Caco-2 (cell line): ENCODE measurements around the gene RIN3. TPM values are rescaled to one million over a fixed set of nuclear protein-coding genes. Genes with fewer than 3 reads are reported as not detected.

Source experiments
- BruUV-seq: library from RNA; stranded (reverse); fragments of 400-500 nt; replicated peaks from 2 replicates; lab custom pipeline; 2021; lab: Mats Ljungman, UMichigan
- CTCF ChIA-PET: fragments of 300-600 bp; sonication (Branson Sonifier 250); formaldehyde crosslinking; loops from one replicate; lab custom pipeline; 2022; ENCODE audit warnings: antibody characterized with exemption; lab: Charles Lee
- POLR2A ChIA-PET: fragments of 300-600 bp; sonication (Branson Sonifier 250); formaldehyde crosslinking; loops from one replicate; lab custom pipeline; 2022; ENCODE audit warnings: antibody characterized with exemption; lab: Charles Lee
- DNase-seq, 2 experiments: peaks; one replicate each; pipeline versions ENCODE4 v3.0.0 to v3.0.0-alpha.2; 2020 to 2022
- H3K27me3 ChIP-seq: replicated peaks from 2 replicates; pipeline ENCODE4 v1.6.0; 2011; ENCODE audit warnings: low read length; ENCODE audit not compliant: control insufficient read depth, insufficient read depth
- H3K36me3 ChIP-seq: 2 replicates; pipeline ENCODE4 v1.5.1; 2011; ENCODE audit warnings: low read length; ENCODE audit not compliant: control insufficient read depth, insufficient read depth
- H3K4me1 ChIP-seq: fragments of 250-450 bp; sonication (Bioruptor Pico); 2 replicates; pipeline ENCODE4 v1.5.1; 2020; ENCODE audit warnings: mild to moderate bottlenecking
- H3K4me3 ChIP-seq: 2 replicates; pipeline ENCODE4 v1.5.1; 2011; ENCODE audit warnings: low read depth, mild to moderate bottlenecking, control low read depth, low read length
- H3K9me3 ChIP-seq: fragments of 250-450 bp; sonication (Bioruptor Pico); 2 replicates; pipeline ENCODE4 v1.5.1; 2020; ENCODE audit warnings: mild to moderate bottlenecking, moderate library complexity
- H3K27ac Mint-ChIP-seq: one replicate; pipeline ENCODE4 v1.8.0; 2022; ENCODE audit warnings: mixed read lengths; ENCODE audit not compliant: unreplicated experiment
- H3K27me3 Mint-ChIP-seq: one replicate; pipeline ENCODE4 v1.8.0; 2022; ENCODE audit warnings: mixed read lengths; ENCODE audit not compliant: insufficient read depth, unreplicated experiment
- H3K36me3 Mint-ChIP-seq: one replicate; pipeline ENCODE4 v1.8.0; 2022; ENCODE audit warnings: mild to moderate bottlenecking, mixed read lengths; ENCODE audit not compliant: insufficient read depth, unreplicated experiment
- H3K4me1 Mint-ChIP-seq: one replicate; pipeline ENCODE4 v1.8.0; 2022; ENCODE audit warnings: low read depth, mixed read lengths; ENCODE audit not compliant: unreplicated experiment
- H3K4me3 Mint-ChIP-seq: one replicate; pipeline ENCODE4 v1.8.0; 2022; ENCODE audit warnings: mild to moderate bottlenecking, moderate library complexity, mixed read lengths; ENCODE audit not compliant: unreplicated experiment
- H3K9me3 Mint-ChIP-seq: one replicate; pipeline ENCODE4 v1.8.0; 2022; ENCODE audit warnings: mixed read lengths; ENCODE audit not compliant: unreplicated experiment
- CTCF ChIP-seq, 2 experiments: fragments of 200-600 bp in 1 of 2; IDR thresholded peaks; 1 replicate in 1 of 2; 2 replicates in 1 of 2; pipeline versions ENCODE4 v1.5.1 to v1.8.0; 2011 to 2022; ENCODE audit warnings: antibody characterized with exemption in 1 of 2, control low read depth in 1 of 2, inconsistent platforms in 1 of 2, low read depth in 1 of 2, low read length in 1 of 2, mild to moderate bottlenecking in 1 of 2, moderate library complexity in 1 of 2; ENCODE audit not compliant: insufficient read depth in 1 of 2, severe bottlenecking in 1 of 2, unreplicated experiment in 1 of 2
- intact Hi-C: fragments of 100-400 bp; cut with micrococcal nuclease; formaldehyde crosslinking; loops from one replicate; pipeline ENCODE4 v1.10.0; 2022; ENCODE audit not compliant: unreplicated experiment
- total RNA-seq: library from RNA; stranded (reverse); gene quantifications from 2 replicates; pipeline ENCODE4 v1.2.3, GENCODE V29; 2022

The RIN3 gene
- total RNA-seq, 1 experiment from 2014 or later, result 20.7 TPM

- H3K4me3 ChIP-seq, result no peak overlapping the region
- Mint-ChIP-seq H3K9me3 (no peaks in the 10 kb centered on the region), H3K36me3 (peaks cover 9% of the 10 kb centered on the region), H3K27ac (no peak overlapping the region), H3K4me1 (no peaks in the 10 kb centered on the region), H3K27me3 (no peaks in the 10 kb centered on the region), H3K4me3 (no peak overlapping the region)
- no peak for DNase-seq
- no peaks in the 10 kb centered on the region for H3K9me3 ChIP-seq
- POLR2A ChIA-PET, result no interaction called here
- no TSS peak for BruUV-seq
- no peaks in the 10 kb centered on the region for H3K36me3 ChIP-seq
- TF ChIP-seq CTCF (IDR thresholded peaks at IDR 0.05; ENCODE audit: insufficient read depth in 1 of 2, low read depth in 1 of 2, low read length in 1 of 2, severe bottlenecking in 1 of 2, unreplicated experiment in 1 of 2), result no peak
- CTCF ChIA-PET, result interaction anchor here (0.9 kb wide), 1 partner anchor 67 kb away, joined by 3 read pairs; no protein-coding TSS in a partner anchor
- intact Hi-C loops, result no loop called here
- no peaks in the 10 kb centered on the region for H3K27me3 ChIP-seq
- no peaks in the 10 kb centered on the region for H3K4me1 ChIP-seq
Measured at GRCh38 chr14:92656306-92657081, 142.9 kb downstream of the RIN3 start.

DNA sequence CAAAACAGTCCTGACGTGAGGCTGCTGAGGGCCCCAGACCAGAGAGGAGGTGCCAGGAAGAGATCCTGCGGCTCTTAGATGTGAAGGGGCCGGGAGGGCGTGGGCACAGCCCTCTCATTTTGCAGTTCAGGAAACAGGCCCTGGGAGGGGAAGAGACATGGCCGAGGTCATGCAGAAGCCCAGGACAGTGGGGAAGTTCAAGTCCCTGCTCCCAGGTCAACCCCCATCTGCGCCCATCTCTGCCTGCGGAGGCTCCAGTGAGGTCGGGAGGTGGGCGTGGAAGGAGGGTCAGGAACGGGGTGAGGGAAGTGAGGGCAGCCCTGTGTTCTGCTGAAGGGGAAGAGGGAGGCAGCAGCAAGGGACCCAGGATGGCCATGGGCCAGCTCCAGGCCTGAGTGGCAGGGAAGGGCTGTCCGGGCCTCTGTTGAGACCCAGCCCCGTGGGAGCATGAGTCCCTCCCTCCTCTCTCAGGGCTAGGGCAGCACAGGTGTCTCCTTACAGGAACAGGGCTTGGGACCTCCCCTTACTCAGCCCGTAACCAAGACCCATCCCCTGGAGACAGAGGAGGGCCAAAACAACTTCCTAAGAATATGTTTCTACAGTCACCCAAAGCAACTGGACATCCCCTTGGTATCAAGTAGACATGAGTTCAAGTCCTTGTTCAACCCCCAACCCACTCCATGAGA is 144.0 kb downstream of the RIN3 start:
- Mint-ChIP-seq H3K27me3 (no peaks in the 10 kb centered on the region), H3K9me3 (no peaks in the 10 kb centered on the region), H3K4me3 (no peak overlapping the region), H3K36me3 (peaks cover 9% of the 10 kb centered on the region), H3K4me1 (no peaks in the 10 kb centered on the region), H3K27ac (no peak overlapping the region)
- Histone ChIP-seq H3K4me1 (no peaks in the 10 kb centered on the region), H3K4me3 (no peak overlapping the region), H3K27me3 (no peaks in the 10 kb centered on the region), H3K36me3 (no peaks in the 10 kb centered on the region), H3K9me3 (no peaks in the 10 kb centered on the region)
- no peak for DNase-seq
- POLR2A ChIA-PET, result no interaction called here
- TF ChIP-seq CTCF (IDR thresholded peaks at IDR 0.05; ENCODE audit: insufficient read depth in 1 of 2, low read depth in 1 of 2, low read length in 1 of 2, severe bottlenecking in 1 of 2, unreplicated experiment in 1 of 2), result no peak
- CTCF ChIA-PET, result no interaction called here
- no TSS peak for BruUV-seq
- intact Hi-C loops, result no loop called here

DNA sequence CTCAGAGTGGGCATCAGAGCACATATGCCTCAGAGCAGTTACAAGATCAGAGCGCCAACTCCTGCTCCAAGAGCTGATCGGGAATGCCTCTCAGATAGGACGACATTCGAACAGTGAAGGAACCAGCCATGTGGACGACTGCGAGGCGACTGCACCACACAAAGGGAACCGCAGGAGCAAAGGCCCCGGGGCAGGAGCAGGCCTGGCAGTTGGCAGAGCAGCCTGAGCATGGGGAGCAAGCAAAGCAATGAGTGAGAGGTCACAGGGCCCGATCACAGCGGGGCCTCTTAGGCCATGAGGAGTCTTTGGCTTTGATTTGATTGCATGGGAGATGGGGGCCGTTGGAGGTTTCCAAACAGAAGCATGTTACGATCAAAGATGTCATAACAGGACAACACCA is 144.6 kb downstream of the RIN3 start:
- Histone ChIP-seq H3K4me3 (no peak overlapping the region), H3K36me3 (no peaks in the 10 kb centered on the region), H3K4me1 (no peaks in the 10 kb centered on the region), H3K9me3 (no peaks in the 10 kb centered on the region), H3K27me3 (no peaks in the 10 kb centered on the region)
- Mint-ChIP-seq H3K9me3 (no peaks in the 10 kb centered on the region), H3K36me3 (peaks cover 7% of the 10 kb centered on the region), H3K27ac (no peak overlapping the region), H3K4me1 (no peaks in the 10 kb centered on the region), H3K4me3 (no peak overlapping the region), H3K27me3 (no peaks in the 10 kb centered on the region)
- TF ChIP-seq CTCF (IDR thresholded peaks at IDR 0.05; ENCODE audit: insufficient read depth in 1 of 2, low read depth in 1 of 2, low read length in 1 of 2, severe bottlenecking in 1 of 2, unreplicated experiment in 1 of 2), result no peak
- ChIA-PET POLR2A (no interaction called here), CTCF (no interaction called here)
- intact Hi-C loops, result no loop called here
- no TSS peak for BruUV-seq
- no peak for DNase-seq
